AG09319 (cell line): Measurements from ENCODE around the gene URB1.

ENCODE experiments used
- DNase-seq: peaks from one replicate; pipeline ENCODE4 v3.0.0-alpha.2; 2010; ENCODE audit warnings: low read depth; ENCODE audit errors: extremely low read depth
- TF ChIP-seq, protein P1 (sequence below): IDR thresholded peaks from 2 replicates; pipeline ENCODE4 v1.5.1; 2011; ENCODE audit warnings: low read depth, mild to moderate bottlenecking, inconsistent platforms, low read length, moderate library complexity

The URB1 gene

DNA sequence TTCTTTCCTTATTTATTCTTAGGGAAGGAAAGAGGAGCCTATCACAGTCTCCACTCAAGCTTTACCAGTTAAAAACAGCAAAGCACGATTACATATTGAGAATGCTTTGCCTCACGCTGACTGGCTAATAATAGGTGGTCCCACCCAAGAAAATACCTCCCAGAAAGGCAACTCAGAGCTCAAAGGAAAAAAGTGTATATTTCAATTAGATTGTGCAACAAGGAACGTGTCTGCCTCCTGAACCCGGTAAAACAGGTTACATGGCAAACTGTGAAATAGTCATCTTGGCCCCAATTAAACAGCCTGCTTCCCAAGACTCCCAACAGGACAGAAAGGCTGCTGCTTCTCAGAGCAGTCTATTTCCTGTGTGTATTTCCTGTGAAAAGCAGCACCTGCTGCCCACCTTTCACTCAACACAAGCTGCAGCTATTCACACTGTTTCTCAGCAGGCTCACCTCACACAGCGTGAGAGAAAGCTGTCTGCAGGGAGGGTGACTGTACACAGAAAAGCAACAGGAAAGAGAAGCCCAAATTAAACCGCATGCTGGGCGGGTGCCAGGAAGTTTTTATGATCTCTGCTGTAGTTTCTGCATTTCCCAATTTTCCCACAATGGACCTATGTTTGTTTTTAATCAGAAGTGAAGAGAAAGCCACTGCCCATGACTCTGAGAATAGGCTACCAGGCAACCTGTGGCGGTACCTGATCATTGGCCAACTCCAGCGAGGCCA, 44.0 kb downstream of the URB1 start:
- no peak for DNase-seq

DNA sequence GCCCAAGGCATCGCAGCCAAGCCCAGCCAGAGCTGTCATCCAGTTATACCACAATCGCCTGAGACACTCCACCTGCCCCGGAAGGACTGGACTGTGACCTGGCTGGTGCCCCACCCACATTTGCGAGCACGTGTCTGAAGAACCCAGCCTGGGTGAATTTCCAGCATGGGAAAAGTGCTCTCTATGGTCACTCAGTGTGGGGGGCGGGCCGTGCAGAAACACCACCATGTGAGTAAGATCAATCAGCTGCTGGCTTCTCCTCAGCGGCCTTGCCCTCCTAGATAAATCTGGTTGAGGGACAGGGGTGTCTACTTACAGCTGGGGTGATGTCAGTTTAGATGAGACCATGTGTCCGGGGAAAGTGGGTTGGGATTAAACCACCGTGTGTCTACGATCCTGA, 44.8 kb downstream of the URB1 start:
- TF ChIP-seq, protein P1, sequence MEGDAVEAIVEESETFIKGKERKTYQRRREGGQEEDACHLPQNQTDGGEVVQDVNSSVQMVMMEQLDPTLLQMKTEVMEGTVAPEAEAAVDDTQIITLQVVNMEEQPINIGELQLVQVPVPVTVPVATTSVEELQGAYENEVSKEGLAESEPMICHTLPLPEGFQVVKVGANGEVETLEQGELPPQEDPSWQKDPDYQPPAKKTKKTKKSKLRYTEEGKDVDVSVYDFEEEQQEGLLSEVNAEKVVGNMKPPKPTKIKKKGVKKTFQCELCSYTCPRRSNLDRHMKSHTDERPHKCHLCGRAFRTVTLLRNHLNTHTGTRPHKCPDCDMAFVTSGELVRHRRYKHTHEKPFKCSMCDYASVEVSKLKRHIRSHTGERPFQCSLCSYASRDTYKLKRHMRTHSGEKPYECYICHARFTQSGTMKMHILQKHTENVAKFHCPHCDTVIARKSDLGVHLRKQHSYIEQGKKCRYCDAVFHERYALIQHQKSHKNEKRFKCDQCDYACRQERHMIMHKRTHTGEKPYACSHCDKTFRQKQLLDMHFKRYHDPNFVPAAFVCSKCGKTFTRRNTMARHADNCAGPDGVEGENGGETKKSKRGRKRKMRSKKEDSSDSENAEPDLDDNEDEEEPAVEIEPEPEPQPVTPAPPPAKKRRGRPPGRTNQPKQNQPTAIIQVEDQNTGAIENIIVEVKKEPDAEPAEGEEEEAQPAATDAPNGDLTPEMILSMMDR = no peak
- DNase-seq = no peak

More for the DNA sequence above, 44.0 kb downstream of the URB1 start:
- TF ChIP-seq, protein P1 = no peak

- no peak for DNase-seq
- TF ChIP-seq, protein P1 = no peak
Measured at GRCh38 chr21:32347351-32347750, 45.5 kb downstream of the URB1 start.

DNA sequence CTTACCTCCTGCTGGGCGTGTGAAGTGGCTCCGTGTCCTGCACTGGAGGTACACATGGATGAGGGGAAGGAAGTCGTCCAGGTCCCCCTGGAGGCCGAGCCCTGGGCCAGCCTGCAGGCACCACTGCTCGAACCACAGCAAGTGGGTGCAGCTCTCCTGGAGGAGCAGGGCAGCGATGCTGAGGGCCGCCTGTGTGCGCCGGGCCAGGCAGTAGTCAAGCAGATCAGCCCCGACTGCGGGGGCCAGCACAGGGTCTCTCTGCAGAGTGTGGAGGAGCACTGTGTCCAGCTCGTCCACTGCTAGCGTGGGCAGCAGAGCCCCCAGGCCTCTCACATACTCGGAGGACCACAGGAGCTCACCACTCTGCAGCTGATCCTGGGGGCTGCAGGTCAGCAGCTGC, 45.9 kb downstream of the URB1 start:
- TF ChIP-seq, protein P1 = no peak
- no peak for DNase-seq

GRCh38 chr21:32340863-32341848, 51.7 kb downstream of the URB1 start:
- no peak for DNase-seq
- TF ChIP-seq, protein P1 = no peak

GRCh38 chr21:32338209-32338921, 54.4 kb downstream of the URB1 start:
- DNase-seq = no peak

More at GRCh38 chr21:32338209-32338921, 54.4 kb downstream of the URB1 start:
- TF ChIP-seq, protein P1 = no peak
